NB4 (cell line): ENCODE data around the gene TMEM63B.

Experiments
- MYC ChIP-seq: IDR thresholded peaks from 2 replicates; pipeline ENCODE4 v1.6.1; 2011; ENCODE audit warnings: low read depth, low read length
- POLR2A ChIP-seq: IDR thresholded peaks from 2 replicates; pipeline ENCODE4 v1.6.1; 2011; ENCODE audit warnings: mild to moderate bottlenecking; ENCODE audit not compliant: insufficient read length; ENCODE audit errors: extremely low read depth
- TF ChIP-seq, protein P1 (sequence below): IDR thresholded peaks from one replicate; pipeline ENCODE4 v1.5.1; 2012; ENCODE audit warnings: low read depth, low read length
- TF ChIP-seq, protein P2 (sequence below): IDR thresholded peaks from 2 replicates; pipeline ENCODE4 v1.6.1; 2011; ENCODE audit warnings: low read depth, low read length

DNA sequence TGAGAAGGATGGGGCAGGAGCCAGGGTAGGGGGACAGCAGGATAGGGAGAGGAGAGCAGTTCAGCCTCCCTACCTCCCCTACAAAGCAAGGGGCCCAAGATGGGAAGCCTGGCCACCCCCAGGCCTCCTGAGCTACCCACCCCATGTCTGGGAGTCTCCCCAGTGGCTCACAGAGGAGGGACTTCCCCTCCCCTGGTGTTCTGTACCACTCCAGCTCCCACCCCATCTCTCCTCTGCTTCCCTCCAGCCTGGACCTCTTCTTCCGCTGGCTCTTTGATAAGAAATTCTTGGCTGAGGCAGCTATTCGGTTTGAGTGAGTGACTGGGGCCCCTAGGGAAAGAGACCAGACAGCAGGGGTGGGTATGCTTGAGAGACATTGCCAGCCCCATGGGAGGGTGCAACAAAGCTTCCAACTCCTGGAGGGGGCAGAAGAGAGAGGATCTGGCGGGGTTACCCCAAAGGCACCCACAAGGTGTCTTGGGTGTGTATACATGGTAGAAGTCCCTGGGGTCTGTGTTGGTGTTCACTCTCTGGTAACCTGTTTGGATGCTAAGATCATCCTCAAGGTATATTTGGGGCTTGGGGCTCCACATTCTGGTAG lies 23.1 kb downstream of the TMEM63B start:
- TF ChIP-seq, protein P1, sequence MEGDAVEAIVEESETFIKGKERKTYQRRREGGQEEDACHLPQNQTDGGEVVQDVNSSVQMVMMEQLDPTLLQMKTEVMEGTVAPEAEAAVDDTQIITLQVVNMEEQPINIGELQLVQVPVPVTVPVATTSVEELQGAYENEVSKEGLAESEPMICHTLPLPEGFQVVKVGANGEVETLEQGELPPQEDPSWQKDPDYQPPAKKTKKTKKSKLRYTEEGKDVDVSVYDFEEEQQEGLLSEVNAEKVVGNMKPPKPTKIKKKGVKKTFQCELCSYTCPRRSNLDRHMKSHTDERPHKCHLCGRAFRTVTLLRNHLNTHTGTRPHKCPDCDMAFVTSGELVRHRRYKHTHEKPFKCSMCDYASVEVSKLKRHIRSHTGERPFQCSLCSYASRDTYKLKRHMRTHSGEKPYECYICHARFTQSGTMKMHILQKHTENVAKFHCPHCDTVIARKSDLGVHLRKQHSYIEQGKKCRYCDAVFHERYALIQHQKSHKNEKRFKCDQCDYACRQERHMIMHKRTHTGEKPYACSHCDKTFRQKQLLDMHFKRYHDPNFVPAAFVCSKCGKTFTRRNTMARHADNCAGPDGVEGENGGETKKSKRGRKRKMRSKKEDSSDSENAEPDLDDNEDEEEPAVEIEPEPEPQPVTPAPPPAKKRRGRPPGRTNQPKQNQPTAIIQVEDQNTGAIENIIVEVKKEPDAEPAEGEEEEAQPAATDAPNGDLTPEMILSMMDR, result no peak
- TF ChIP-seq POLR2A (no peak), MYC (no peak)
- TF ChIP-seq, protein P2, sequence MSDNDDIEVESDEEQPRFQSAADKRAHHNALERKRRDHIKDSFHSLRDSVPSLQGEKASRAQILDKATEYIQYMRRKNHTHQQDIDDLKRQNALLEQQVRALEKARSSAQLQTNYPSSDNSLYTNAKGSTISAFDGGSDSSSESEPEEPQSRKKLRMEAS, result no peak
